Tibial nerve (tissue), 3 donors: Measurements from ENCODE around the gene GBP7.

Source experiments
- CTCF ChIP-seq, 5 experiments: fragments of 200-600 bp in 3 of 5; fragments of 450-650 bp in 2 of 5; sonication (generic) in 3 of 5; IDR thresholded peaks; one replicate each; pipeline ENCODE4 v1.5.1; 2016 to 2019; ENCODE audit warnings: antibody characterized with exemption in 5 of 5, mild to moderate bottlenecking in 3 of 5, moderate library complexity in 2 of 5
- POLR2A ChIP-seq, 2 donors: fragments of 450-650 bp; IDR thresholded peaks; one replicate each; pipeline ENCODE4 v1.6.1; 2017; ENCODE audit warnings: antibody characterized with exemption in 2 of 2, mild to moderate bottlenecking in 2 of 2, moderate library complexity in 2 of 2

DNA sequence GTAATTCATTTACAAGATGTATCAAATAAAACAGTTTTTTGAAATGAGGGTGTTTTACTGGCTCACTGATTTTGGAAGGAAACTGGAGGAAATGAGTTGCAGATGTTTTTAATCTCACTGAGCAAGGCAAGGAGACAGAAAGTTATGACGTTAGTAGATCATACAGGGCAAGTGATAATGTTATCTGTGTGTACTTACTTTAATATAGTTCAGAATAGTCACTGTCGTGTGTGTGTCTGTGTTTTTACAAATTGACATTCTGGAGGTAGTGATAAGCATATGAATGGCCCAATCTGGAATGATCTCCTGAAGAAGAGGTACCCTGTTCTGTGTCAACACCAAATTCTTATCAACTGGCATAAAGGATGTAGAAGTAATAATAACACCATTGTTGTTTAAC lies 24.9 kb upstream of the GBP7 start:
- no peak for TF ChIP-seq CTCF (IDR thresholded peaks at IDR 0.05)
- no peak for TF ChIP-seq POLR2A (IDR thresholded peaks at IDR 0.05)
